Retinal pigment epithelial cell (primary cell): ENCODE results near the gene PPFIBP1.

Experiments
- DNase-seq: peaks from one replicate; pipeline ENCODE4 v3.0.0-alpha.2; 2010; ENCODE audit warnings: low read depth
- H3K4me3 ChIP-seq: 2 replicates; pipeline ENCODE4 v1.5.1; 2011; ENCODE audit warnings: mild to moderate bottlenecking, low read length, control low read depth, moderate library complexity
- CTCF ChIP-seq: conservative IDR thresholded peaks from 2 replicates; pipeline ENCODE4 v1.5.1; 2011; ENCODE audit warnings: low read depth, low read length, control low read depth, inconsistent platforms

PPFIBP1 gene

GRCh38 chr12:27549801-27550652 is 26.0 kb downstream of the PPFIBP1 start:
- DNase-seq, result peak; percentile 94
- no peak for TF ChIP-seq CTCF
- peak overlapping the region; percentile 8 for H3K4me3 ChIP-seq

- TF ChIP-seq CTCF, result no peak
Observed at GRCh38 chr12:27550653-27550975, 26.6 kb downstream of the PPFIBP1 start.

GRCh38 chr12:27551172-27551840 is 27.3 kb downstream of the PPFIBP1 start:
- no peak for TF ChIP-seq CTCF
- DNase-seq, result no peak
- no peak overlapping the region for H3K4me3 ChIP-seq

More at GRCh38 chr12:27550653-27550975, 26.6 kb downstream of the PPFIBP1 start:
- no peak for DNase-seq
- no peak overlapping the region for H3K4me3 ChIP-seq

GRCh38 chr12:27552235-27552634 is 28.2 kb downstream of the PPFIBP1 start:
- DNase-seq, result no peak
- H3K4me3 ChIP-seq, result no peak overlapping the region
- TF ChIP-seq CTCF, result no peak

- no peak for DNase-seq
- no peak for TF ChIP-seq CTCF
- H3K4me3 ChIP-seq, result no peak overlapping the region
Observed at GRCh38 chr12:27552886-27553560, 29.0 kb downstream of the PPFIBP1 start.

GRCh38 chr12:27553941-27554340 is 29.9 kb downstream of the PPFIBP1 start:
- no peak for TF ChIP-seq CTCF
- no peak overlapping the region for H3K4me3 ChIP-seq
- no peak for DNase-seq
